Epithelial cell of proximal tubule (primary cell): ENCODE measurements around the gene C10orf67. TPM values are rescaled to one million over a fixed set of nuclear protein-coding genes. Genes with fewer than 3 reads are reported as not detected.

Experiments
- DNase-seq: peaks from one replicate; pipeline ENCODE4 v3.0.0-alpha.2; 2011; ENCODE audit warnings: low read depth
- H3K4me3 ChIP-seq: 2 replicates; pipeline ENCODE4 v1.5.1; 2011; ENCODE audit warnings: low read depth, mild to moderate bottlenecking, low read length
- CTCF ChIP-seq: conservative IDR thresholded peaks from 2 replicates; pipeline ENCODE4 v1.5.1; 2012; ENCODE audit warnings: low read depth, mild to moderate bottlenecking, low read length
- total RNA-seq: library from RNA; depleted of rRNA; stranded (reverse); fragments of >200 nt; gene quantifications from 2 replicates; pipeline ENCODE4 v1.2.3, GENCODE V29; 2015

C10orf67 gene
- total RNA-seq, 1 donor from 2014 or later: 0.40 TPM

- TF ChIP-seq CTCF: no peak
- DNase-seq: no peak
- H3K4me3 ChIP-seq: no peak overlapping the region
Measured at GRCh38 chr10:23198610-23198939, 146.0 kb downstream of the C10orf67 start.

- H3K4me3 ChIP-seq: no peak overlapping the region
- no peak for DNase-seq
- no peak for TF ChIP-seq CTCF
Measured at GRCh38 chr10:23197416-23197861, 147.2 kb downstream of the C10orf67 start.

GRCh38 chr10:23196915-23197314, 147.7 kb downstream of the C10orf67 start:
- TF ChIP-seq CTCF: no peak
- no peak for DNase-seq
- H3K4me3 ChIP-seq: no peak overlapping the region

- H3K4me3 ChIP-seq: no peak overlapping the region
- no peak for TF ChIP-seq CTCF
- no peak for DNase-seq
Measured at GRCh38 chr10:23195846-23196600, 148.6 kb downstream of the C10orf67 start.

GRCh38 chr10:23194966-23195845, 149.4 kb downstream of the C10orf67 start:
- H3K4me3 ChIP-seq: no peak overlapping the region
- no peak for TF ChIP-seq CTCF
- DNase-seq: no peak

GRCh38 chr10:23194471-23194965, 150.1 kb downstream of the C10orf67 start:
- DNase-seq: no peak
- TF ChIP-seq CTCF: no peak
- no peak overlapping the region for H3K4me3 ChIP-seq
